Prostate gland (tissue), 2 donors: ENCODE measurements around the gene SLC2A4. TPM values are rescaled to one million over a fixed set of nuclear protein-coding genes. Genes with fewer than 3 reads are reported as not detected.
A peak's percentile ranks its signal among the peaks of the same experiment; 100 is the strongest.

ENCODE experiments used
- DNase-seq: peaks from one replicate; pipeline ENCODE4 v3.0.0-alpha.2; 2019; ENCODE audit warnings: low spot score
- H3K27ac ChIP-seq, 2 donors: fragments of 200-600 bp; sonication (generic); 2 replicates each; pipeline ENCODE4 v1.5.1; 2017 to 2019
- H3K27me3 ChIP-seq: fragments of 200-600 bp; sonication (generic); replicated peaks from 2 replicates; pipeline ENCODE4 v1.5.1; 2019; ENCODE audit not compliant: insufficient read depth
- H3K36me3 ChIP-seq, 2 donors: fragments of 200-600 bp; sonication (generic); 1 replicate in 1 of 2; 2 replicates in 1 of 2; pipeline versions ENCODE4 v1.5.1 to v1.8.1; 2017 to 2019
- H3K4me1 ChIP-seq: fragments of 200-600 bp; sonication (generic); replicated peaks from 2 replicates; pipeline ENCODE4 v1.5.1; 2019
- H3K4me3 ChIP-seq, 2 donors: fragments of 200-600 bp; sonication (generic); 2 replicates each; pipeline ENCODE4 v1.5.1; 2017 to 2019
- H3K9me3 ChIP-seq: fragments of 200-600 bp; sonication (generic); 2 replicates; pipeline ENCODE4 v1.5.1; 2017
- CTCF ChIP-seq, 4 experiments: fragments of 200-600 bp in 2 of 4; fragments of 450-650 bp in 2 of 4; sonication (generic) in 2 of 4; IDR thresholded peaks; 1 replicate in 3 of 4; 2 replicates in 1 of 4; pipeline ENCODE4 v1.5.1; 2016 to 2019; ENCODE audit warnings: antibody characterized with exemption in 4 of 4, mild to moderate bottlenecking in 2 of 4, moderate library complexity in 2 of 4
- POLR2A ChIP-seq: fragments of 450-650 bp; IDR thresholded peaks from one replicate; pipeline ENCODE4 v1.6.1; 2016; ENCODE audit warnings: antibody characterized with exemption, mild to moderate bottlenecking
- POLR2AphosphoS5 ChIP-seq: sonication (generic); formaldehyde crosslinking; IDR thresholded peaks from one replicate; pipeline ENCODE4 v1.6.1; 2017; ENCODE audit warnings: antibody characterized with exemption
- WGBS: methylation state at CpG from one replicate; pipeline ENCODE4 v1.1.5; 2018; 5-methylcytosine and 5-hydroxymethylcytosine counted together
- intact Hi-C: fragments of 100-400 bp; cut with DNase I; formaldehyde crosslinking; loops from one replicate; pipeline ENCODE4 v1.14.2; 2022
- total RNA-seq, 2 donors: library from RNA; depleted of rRNA; stranded (reverse); fragments of >200 nt; gene quantifications; one replicate each; pipeline ENCODE4 v1.1.0, GENCODE V29; 2016

The SLC2A4 gene
- total RNA-seq, 2 donors from 2014 or later, result 13.8 to 27.4 TPM

- H3K9me3 ChIP-seq, result no peaks in the 10 kb centered on the region
- H3K27me3 ChIP-seq, result no peaks in the 10 kb centered on the region
- 2% methylated on average over 41 of the region's 43 CpGs for WGBS
- TF ChIP-seq POLR2A, result no peak
- TF ChIP-seq POLR2AphosphoS5, result no peak
- TF ChIP-seq CTCF (IDR thresholded peaks at IDR 0.05), result no peak
- no peak for DNase-seq
- intact Hi-C loops, result loop anchor here (2.0 to 10.0 kb wide), 2 partner anchors 29 to 237 kb away; partner anchors contain the start of genes ELP5 and SLC16A11
- peaks cover 9% of the 10 kb centered on the region for H3K4me1 ChIP-seq
- no peaks in the 10 kb centered on the region for H3K36me3 ChIP-seq
- H3K27ac ChIP-seq, result peak overlapping the region; percentile 77
- peak overlapping the region; percentile 34 to 41 for H3K4me3 ChIP-seq
Observed at GRCh38 chr17:7281953-7282751, 634 bp downstream of the SLC2A4 start.

GRCh38 chr17:7282752-7283321 lies 1.3 kb downstream of the SLC2A4 start:
- TF ChIP-seq CTCF (IDR thresholded peaks at IDR 0.05), result no peak
- no peak for TF ChIP-seq POLR2A
- no peak for TF ChIP-seq POLR2AphosphoS5
- DNase-seq, result no peak
- Histone ChIP-seq H3K4me1 (peaks cover 9% of the 10 kb centered on the region), H3K36me3 (no peaks in the 10 kb centered on the region), H3K4me3 (peak overlapping the region in 1 of 2 donors; percentile 41), H3K27me3 (no peaks in the 10 kb centered on the region), H3K9me3 (no peaks in the 10 kb centered on the region), H3K27ac (peak overlapping the region; percentile 77)
- intact Hi-C loops, result loop anchor here (10.0 kb wide), 1 partner anchor 238 kb away; the partner anchor contains the start of gene SLC16A11
- WGBS, result 59% methylated on average over 6 of the region's 6 CpGs

GRCh38 chr17:7283471-7284216 lies 2.1 kb downstream of the SLC2A4 start:
- H3K36me3 ChIP-seq, result no peaks in the 10 kb centered on the region
- DNase-seq, result no peak
- H3K4me3 ChIP-seq, result no peak overlapping the region
- intact Hi-C loops, result loop anchor here (10.0 kb wide), 1 partner anchor 239 kb away; the partner anchor contains the start of gene SLC16A11
- H3K27ac ChIP-seq, result peak overlapping the region in 1 of 2 donors; percentile 27
- peaks cover 9% of the 10 kb centered on the region for H3K4me1 ChIP-seq
- TF ChIP-seq POLR2AphosphoS5, result no peak
- TF ChIP-seq CTCF (IDR thresholded peaks at IDR 0.05), result no peak
- no peak for TF ChIP-seq POLR2A
- no peaks in the 10 kb centered on the region for H3K9me3 ChIP-seq
- H3K27me3 ChIP-seq, result no peaks in the 10 kb centered on the region
- WGBS, result 88% methylated on average over 17 of the region's 18 CpGs

GRCh38 chr17:7284911-7285310 lies 3.4 kb downstream of the SLC2A4 start:
- no peak for DNase-seq
- Histone ChIP-seq H3K27me3 (no peaks in the 10 kb centered on the region), H3K27ac (no peak overlapping the region), H3K4me3 (no peak overlapping the region), H3K36me3 (no peaks in the 10 kb centered on the region), H3K4me1 (peaks cover 9% of the 10 kb centered on the region), H3K9me3 (no peaks in the 10 kb centered on the region)
- TF ChIP-seq CTCF (IDR thresholded peaks at IDR 0.05) (no peak), POLR2A (no peak), POLR2AphosphoS5 (no peak)
- intact Hi-C loops, result loop anchor here (10.0 kb wide), 1 partner anchor 240 kb away; the partner anchor contains the start of gene SLC16A11
- 95% methylated on average over 14 of the region's 16 CpGs for WGBS
